Mononuclear cell (primary cell): ENCODE results near the gene CRYBG2. TPM values are rescaled to one million over a fixed set of nuclear protein-coding genes. Genes with fewer than 3 reads are reported as not detected.
"Not testable (repeated sequence)": the region's sequence is repeated elsewhere in the genome, so short reads cannot be mapped to it uniquely, and the experiment has no call there.

Experiments
- H3K27me3 ChIP-seq: 2 replicates; pipeline ENCODE4 v1.6.0; 2011; ENCODE audit warnings: low read length, control low read depth; ENCODE audit not compliant: insufficient read depth
- H3K4me1 ChIP-seq: 2 replicates; pipeline ENCODE4 v1.5.1; 2011; ENCODE audit warnings: mild to moderate bottlenecking, low read length, control low read depth; ENCODE audit not compliant: insufficient read depth
- H3K4me3 ChIP-seq: 2 replicates; pipeline ENCODE4 v1.5.1; 2011; ENCODE audit warnings: mild to moderate bottlenecking, low read length, moderate library complexity
- H3K9me3 ChIP-seq: 2 replicates; pipeline ENCODE4 v1.5.1; 2011; ENCODE audit warnings: low read depth, mild to moderate bottlenecking, control low read depth, low read length
- total RNA-seq: library from RNA; depleted of rRNA; stranded (reverse); fragments of >200 nt; gene quantifications from one replicate; pipeline ENCODE4 v1.2.3, GENCODE V29; 2012

The CRYBG2 gene
- total RNA-seq, 1 donor = 0.10 TPM

DNA sequence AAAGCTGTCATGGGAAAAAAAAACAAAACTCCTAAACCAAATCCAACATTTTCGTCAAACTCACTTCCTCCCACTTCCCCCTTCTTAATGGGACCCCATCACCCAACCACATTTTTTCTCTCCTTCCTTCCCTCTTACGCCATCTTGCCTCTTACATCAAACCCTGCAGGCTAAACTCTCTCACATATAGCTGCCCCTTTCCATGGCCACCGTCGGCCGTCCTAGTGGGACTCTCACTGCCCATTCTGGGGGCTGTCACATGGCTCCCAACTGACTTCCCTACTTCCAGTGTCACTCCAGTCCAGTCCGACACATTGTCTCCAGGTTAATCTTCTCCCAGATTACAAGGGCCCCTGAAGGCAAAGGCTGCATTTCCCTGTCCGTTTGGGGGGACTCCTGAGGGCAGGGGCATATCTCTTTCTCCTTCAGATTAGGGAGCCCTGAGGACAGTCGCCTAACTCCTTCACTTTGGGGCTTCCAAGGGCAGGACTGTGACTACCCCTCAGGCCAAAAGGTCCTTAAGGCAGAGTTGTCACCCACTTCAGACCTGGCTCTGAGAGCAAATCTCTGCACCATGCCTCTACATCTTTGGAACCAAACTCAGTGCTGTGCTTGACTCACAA is 48.2 kb downstream of the CRYBG2 start:
- peak overlapping the region; percentile 78 for H3K4me3 ChIP-seq
- peaks cover 65% of the 10 kb centered on the region for H3K4me1 ChIP-seq
- no peaks in the 10 kb centered on the region for H3K9me3 ChIP-seq
- no peaks in the 10 kb centered on the region for H3K27me3 ChIP-seq

DNA sequence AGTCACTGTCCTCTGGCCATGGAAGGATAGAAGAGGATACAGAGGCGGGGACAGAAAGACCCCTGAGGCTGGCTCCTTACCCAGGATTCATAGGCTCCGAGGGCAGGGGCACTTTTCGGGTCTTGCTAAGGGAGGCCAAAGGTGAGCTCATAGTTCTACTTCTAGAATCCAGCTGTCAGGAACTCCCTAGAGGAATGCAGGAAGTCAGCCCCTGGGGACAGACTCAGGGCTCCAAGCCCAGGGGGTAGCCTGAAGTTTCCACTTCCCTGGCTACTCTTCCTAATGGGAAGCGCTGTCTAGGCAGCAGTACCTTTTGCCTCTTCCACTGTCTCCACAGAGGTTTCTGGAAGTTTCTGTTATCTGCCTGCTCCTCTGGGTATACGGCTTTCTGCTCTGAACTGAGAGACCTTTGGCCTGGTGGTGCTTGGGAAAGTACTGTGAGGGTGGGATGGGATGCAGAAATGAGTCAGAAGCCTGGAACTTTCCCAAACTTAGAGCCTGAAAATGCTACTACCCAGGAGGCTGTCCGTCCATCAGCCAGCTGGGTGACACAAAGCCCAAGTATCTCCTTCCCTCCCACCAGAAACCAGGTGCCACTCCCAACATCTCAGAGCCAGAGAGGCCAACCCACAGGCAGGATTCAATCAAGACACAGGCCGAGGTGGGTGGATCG is 51.1 kb downstream of the CRYBG2 start:
- H3K4me3 ChIP-seq = no peak overlapping the region
- H3K9me3 ChIP-seq = no peaks in the 10 kb centered on the region
- peaks cover 61% of the 10 kb centered on the region for H3K4me1 ChIP-seq
- H3K27me3 ChIP-seq = no peaks in the 10 kb centered on the region

DNA sequence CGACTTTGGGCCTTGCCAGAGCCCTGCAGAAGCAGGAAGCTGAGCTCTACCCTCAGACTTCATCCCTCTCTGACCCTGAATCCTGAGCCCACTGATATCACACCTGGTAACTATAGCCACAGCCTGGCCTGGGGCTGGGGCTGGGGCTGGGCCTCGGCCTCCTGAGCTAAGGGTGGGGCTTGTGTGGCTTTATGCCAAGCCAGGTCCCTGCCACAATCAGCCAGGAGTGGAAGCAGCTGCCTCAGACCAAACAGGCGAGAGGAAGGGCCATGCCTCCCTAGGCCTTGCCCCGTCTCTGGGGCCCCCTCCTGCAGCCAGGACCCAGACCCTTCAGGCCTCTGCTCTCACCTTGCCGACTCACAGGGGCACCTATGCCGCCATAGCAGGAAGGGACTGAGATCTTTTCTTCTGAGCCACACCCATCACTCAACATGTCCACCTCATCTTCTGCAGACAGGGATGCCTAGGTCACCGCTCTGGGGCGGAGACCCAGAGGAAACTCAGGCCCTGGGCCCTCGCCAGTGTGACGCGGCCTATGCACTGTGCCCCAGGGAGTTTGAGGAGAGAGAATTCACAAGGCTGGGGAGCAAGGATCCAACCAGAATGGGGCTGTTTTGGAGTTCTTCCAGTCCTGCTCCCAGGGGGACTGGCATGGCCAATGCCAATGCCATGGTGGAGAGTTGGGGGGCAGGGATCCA is 53.2 kb downstream of the CRYBG2 start:
- Histone ChIP-seq H3K27me3 (no peaks in the 10 kb centered on the region), H3K4me1 (peaks cover 44% of the 10 kb centered on the region), H3K4me3 (no peak overlapping the region), H3K9me3 (no peaks in the 10 kb centered on the region)

DNA sequence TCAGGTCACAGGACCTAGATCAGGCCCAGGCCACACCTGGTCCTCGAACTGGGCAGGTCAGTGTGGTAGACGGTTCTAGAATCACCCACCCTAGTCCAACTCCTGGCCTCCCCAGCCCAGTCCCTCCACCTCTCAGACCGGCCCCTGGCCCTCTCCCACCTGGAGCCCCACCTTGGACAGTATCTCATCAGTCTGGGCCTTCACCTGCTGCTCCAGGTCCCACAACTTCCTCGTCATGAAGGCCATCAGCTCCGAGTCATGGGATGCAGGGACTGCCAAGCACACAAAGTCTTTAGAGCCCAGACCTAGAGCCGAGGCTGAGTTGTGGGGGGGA is 56.2 kb downstream of the CRYBG2 start:
- Histone ChIP-seq H3K4me1 (peaks cover 34% of the 10 kb centered on the region), H3K9me3 (no peaks in the 10 kb centered on the region), H3K27me3 (no peaks in the 10 kb centered on the region), H3K4me3 (no peak overlapping the region)

DNA sequence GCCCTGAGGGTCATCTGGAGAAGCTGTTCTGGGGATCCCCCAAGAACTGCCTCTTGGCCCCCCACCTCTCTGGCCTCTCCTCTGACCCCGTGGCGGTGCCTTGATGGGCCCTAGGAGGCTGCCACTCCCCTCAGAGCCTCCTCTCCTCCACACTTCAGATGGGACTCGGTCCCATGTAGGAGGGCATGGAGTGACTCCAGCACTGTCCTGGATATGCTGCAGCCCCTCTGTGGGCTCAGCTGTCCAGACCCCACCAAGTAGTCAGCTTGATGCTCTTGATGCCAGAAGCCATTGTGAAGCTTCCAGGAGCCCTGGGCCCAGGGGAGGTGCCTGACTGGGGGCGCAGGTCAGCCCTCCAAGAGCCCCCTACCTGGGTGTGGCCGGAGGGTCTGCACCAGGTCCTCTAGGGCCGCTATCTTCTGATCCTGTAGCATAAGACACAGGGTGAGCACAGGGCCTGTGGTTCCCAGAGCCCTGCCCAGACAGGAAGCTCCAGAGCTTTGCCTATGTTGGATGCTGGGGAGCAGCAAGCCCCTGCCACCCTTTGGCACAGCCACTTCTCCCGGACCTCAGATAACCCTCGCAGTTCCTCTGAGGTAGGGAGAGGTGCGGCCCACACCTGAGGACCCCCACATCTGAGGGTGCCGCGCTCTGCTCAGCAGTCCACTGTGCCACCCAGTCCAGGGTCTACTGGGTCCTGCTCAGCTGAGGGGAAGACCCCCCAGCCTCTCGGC is 56.7 kb downstream of the CRYBG2 start:
- peaks cover 39% of the 10 kb centered on the region for H3K4me1 ChIP-seq
- H3K4me3 ChIP-seq = no peak overlapping the region
- H3K9me3 ChIP-seq = no peaks in the 10 kb centered on the region
- no peaks in the 10 kb centered on the region for H3K27me3 ChIP-seq

DNA sequence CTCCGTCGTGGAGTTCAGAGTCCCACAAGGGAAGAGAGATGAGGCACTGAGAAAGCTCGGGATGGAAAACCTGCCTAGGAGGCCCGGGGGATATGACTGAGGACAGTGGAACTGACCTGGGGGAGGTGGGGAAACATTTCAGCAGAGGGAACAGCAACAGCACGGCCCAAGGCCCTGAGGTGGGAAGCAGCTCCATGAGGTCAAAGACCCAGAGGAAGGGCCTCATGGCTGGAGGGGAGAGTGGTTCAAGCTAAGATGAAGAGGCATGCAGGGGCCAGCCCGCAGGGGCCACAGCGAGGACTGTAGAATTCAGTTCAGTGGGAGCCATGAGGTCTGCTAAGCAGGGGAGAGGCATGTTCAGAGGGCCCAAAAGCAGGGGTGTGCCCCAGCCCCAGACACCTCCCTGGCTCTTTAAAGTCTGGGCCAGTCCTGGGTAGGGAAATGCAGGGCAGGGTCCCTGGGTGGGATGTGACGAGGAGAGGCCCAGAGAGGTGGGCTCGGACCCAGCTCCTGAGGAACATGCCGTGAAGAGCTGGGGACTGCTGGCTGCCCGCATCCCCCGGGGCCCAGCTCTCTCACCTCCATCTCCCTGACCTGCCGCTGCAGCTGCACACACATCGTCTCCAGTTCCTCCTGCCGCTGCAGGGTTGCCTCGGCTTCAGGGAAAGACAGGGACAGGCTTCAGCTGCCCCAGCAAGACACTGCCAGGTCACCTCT is 57.4 kb downstream of the CRYBG2 start:
- Histone ChIP-seq H3K9me3 (no peaks in the 10 kb centered on the region), H3K4me3 (no peak overlapping the region), H3K4me1 (peaks cover 47% of the 10 kb centered on the region), H3K27me3 (no peaks in the 10 kb centered on the region)

DNA sequence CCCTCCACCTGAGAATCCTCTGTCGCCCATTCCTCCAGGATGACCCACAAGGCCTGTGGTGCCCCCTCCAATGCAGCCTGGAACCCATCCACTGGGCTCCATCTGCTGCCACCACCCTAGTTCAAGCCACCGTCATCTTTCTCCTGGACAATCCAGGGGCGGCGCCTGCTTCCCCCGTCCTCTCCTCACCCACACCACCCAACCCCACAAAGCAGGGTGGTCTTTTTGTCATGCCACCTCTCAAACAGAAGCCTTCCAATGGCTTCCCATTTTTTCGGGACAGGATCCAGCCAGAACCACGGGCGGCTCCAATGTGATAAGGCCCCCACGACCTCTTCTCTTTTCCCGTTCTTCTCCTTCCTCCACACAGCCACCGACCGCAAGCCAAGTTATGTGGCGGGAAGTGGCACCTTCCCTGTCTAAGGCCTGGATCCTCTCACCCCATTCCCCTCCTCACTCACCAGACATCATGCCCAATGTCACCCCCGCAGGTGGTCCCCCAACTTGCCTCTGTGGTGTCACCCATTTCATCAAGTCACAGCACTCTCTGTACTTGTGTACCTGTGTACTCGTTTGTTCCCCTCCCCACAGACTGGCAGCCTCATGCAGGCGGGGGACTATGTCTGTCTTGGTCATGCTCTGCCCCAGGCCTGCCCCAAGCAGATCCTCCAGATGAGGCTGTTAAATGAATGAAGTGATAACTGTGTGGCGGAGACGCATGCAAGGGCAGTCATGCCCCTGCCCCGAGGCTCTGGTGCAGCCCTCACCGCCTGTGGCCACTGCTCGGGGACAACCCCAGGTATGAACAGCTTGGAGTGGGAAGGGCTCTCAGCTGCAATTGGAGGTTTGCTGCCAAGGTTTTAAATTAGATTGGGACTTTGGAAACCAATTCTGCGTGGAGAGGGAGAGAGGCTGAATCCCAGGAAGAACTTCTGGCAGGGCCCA is 58.5 kb downstream of the CRYBG2 start:
- no peaks in the 10 kb centered on the region for H3K9me3 ChIP-seq
- no peaks in the 10 kb centered on the region for H3K27me3 ChIP-seq
- no peak overlapping the region for H3K4me3 ChIP-seq
- peaks cover 57% of the 10 kb centered on the region for H3K4me1 ChIP-seq

DNA sequence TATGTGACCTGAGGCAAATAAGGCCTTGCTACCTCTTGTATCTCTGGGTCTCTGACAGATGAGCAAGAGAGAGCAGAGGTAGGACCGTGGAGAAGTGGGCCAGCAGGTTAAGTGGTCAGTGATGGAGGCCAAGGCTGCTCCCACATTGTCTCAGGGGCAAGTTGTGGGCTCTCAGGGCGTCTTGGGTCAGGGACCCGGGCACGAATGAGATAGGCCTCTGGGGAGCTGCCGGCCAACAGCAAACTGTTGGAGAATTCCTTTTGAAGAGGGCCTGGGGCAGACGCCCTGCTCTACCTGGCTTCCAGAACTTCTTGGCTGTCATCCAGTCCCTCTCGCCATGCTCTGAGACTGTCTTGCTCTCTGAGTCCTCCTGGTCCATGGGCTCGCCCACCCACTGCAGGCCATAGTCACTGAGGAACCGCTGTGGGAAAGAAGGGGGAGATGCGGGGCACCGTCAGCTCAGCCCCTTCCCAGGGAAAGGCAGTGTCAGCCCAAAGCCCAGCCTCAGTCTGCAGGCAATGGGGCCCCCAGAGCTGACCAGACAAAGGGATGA is 59.9 kb downstream of the CRYBG2 start:
- H3K27me3 ChIP-seq = no peaks in the 10 kb centered on the region
- H3K4me1 ChIP-seq = peaks cover 60% of the 10 kb centered on the region
- no peaks in the 10 kb centered on the region for H3K9me3 ChIP-seq
- no peak overlapping the region for H3K4me3 ChIP-seq

DNA sequence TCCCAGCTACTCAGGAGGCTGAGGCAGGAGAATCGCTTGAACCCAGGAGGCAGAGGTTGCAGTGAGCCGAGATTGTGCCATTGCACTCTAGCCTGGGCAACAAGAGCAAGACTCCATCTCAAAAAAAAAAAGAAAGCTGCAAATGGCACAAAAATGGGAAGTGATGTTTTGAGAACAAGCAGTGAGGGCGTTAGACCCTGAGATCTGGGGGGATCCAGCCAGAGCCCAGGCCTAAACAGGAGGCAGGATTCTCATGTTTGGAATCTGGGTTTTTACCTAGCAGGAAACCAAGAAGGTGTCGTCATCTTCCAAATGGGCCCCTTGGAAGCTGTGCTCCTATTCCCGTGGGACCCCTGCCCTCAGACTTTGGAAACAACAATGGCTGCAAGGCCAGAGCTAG is 61.2 kb downstream of the CRYBG2 start:
- not testable (repeated sequence) for H3K4me3 ChIP-seq, H3K9me3 ChIP-seq, H3K27me3 ChIP-seq
- H3K4me1 ChIP-seq = peaks cover 61% of the 10 kb centered on the region

DNA sequence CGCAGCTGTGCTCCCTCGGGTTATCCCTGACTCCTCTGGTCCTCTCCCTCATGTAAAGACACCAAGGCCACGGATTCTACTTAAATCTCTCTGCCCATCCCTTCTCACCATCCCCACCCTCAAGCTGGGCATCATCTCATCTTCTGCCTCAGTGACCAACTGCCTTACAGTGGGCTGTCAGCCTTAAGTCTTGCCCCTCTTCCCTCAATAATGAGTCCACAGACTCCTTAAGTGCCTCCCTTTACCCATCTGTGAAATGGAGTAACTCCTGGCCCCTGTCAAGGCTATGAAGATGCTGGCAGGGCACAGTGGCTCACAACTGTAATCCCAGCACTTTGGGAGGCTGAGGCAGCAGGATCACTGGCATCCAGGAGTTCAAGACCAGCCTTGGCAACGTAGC is 62.0 kb downstream of the CRYBG2 start:
- peaks cover 69% of the 10 kb centered on the region for H3K4me1 ChIP-seq
- H3K9me3 ChIP-seq = no peaks in the 10 kb centered on the region
- no peak overlapping the region for H3K4me3 ChIP-seq
- H3K27me3 ChIP-seq = no peaks in the 10 kb centered on the region

DNA sequence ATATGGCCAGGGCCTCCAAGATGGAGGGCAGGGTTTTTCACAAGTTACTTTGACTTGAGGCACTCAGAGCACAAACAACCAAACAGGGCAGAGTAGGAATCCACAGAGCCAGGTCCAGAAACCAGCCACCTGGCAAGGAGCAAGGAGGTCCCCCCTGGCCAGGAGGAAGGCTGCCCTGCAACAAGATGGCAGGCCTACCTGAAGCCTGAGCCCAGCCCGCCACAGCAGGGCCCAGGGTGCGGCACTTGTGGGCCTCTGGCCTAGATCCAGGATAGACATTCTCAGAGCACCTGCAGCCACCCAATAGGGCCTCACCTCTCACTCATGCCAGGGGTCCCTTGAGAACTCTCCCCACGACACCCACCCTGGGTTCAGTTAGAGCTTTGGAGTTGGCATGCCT is 62.5 kb downstream of the CRYBG2 start:
- Histone ChIP-seq H3K27me3 (no peaks in the 10 kb centered on the region), H3K4me1 (peaks cover 74% of the 10 kb centered on the region), H3K4me3 (no peak overlapping the region), H3K9me3 (no peaks in the 10 kb centered on the region)

DNA sequence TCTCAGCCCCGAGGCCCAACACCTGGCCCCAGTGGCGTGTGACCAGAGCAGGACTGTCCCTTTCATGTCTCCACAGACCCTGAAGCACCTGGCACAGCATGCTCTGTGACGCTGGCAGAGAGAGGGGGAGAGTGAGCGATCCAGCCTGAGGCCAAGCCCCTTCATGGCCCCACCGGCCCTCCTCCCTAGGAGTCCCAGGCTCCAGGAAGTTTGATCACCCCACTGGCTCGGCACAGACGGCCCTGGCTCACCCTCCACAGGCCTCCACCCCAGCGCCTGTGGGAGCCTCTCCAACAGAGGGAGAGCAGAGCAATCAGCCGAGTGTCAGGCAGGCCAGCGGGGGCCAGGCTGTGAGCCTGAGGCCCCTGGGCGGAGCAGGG is 63.1 kb downstream of the CRYBG2 start:
- no peak overlapping the region for H3K4me3 ChIP-seq
- no peaks in the 10 kb centered on the region for H3K27me3 ChIP-seq
- no peaks in the 10 kb centered on the region for H3K9me3 ChIP-seq
- peaks cover 79% of the 10 kb centered on the region for H3K4me1 ChIP-seq

DNA sequence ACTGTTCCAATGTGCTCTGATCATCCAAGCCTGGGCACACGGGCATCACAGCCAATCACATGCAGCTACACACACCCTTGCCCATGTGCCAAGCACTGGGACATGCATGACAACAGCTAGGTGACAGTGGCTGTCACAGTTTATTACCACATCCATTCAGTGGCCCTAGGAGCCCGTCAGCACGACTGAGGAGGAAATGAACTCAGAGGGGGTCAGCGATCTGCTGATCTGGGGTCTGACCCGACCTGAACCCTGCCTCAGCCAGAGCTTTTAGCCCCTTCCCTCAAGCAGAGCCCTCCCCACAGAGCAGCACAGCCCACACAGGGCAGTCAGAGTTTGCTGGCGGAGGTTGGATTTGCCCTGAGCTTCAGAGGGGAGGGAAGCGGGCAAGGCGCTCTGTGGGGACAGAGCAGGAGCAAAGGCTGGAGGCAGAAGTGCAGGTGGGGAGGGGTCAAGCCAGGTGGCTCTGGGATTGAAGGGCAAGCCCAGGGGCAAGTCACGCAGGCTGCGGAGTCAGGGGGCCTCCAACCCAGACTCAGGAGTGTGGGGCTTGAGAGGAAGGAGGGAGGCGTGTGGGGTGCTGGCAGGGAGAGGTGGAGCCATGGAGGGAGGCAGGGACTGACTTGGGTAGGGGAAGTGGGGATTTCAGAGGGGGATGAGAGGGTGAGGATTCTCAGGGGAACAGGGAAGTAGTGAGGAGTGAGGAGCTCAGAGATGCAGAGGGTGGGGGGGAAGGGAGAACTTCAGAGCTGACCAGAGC is 63.6 kb downstream of the CRYBG2 start:
- Histone ChIP-seq H3K4me1 (peaks cover 85% of the 10 kb centered on the region), H3K9me3 (no peaks in the 10 kb centered on the region), H3K4me3 (no peak overlapping the region), H3K27me3 (no peaks in the 10 kb centered on the region)
